ENCODE results near the gene TNFAIP8. TPM values are rescaled to one million over a fixed set of nuclear protein-coding genes. Genes with fewer than 3 reads are reported as not detected.
A peak's percentile ranks its signal among the peaks of the same experiment; 100 is the strongest.

Gene TNFAIP8
- polyA plus RNA-seq (ENCODE audit: low read depth in 6 of 6) = 100 to 1,000 TPM; 224 to 432 (median 315) TPM

GRCh38 chr5:119355685-119356611 is at the start of gene TNFAIP8:
TSS of gene TNFAIP8 (plus strand) at chr5:119356019. CDS start at chr5:119356091, 72 bp downstream.
- peak; percentile 69 for DNase-seq
- ATAC-seq (ENCODE audit: low read depth in 2 of 2) = peak; percentile 59 to 65
- Mint-ChIP-seq H3K27me3 (no peaks in the 10 kb centered on the region), H3K27ac (peak within 1 kb of the TSS; percentile 77 to 96 (median 94)), H3K4me3 (peak within 1 kb of the TSS; percentile 88 to 100 (median 94)), H3K4me1 (peaks cover 72 to 78% (median 74%) of the 10 kb centered on the region in 3 donors), H3K36me3 (peaks cover 0 to 16% of the 10 kb centered on the region in 2 donors), H3K9me3 (no peaks in the 10 kb centered on the region)

DNA sequence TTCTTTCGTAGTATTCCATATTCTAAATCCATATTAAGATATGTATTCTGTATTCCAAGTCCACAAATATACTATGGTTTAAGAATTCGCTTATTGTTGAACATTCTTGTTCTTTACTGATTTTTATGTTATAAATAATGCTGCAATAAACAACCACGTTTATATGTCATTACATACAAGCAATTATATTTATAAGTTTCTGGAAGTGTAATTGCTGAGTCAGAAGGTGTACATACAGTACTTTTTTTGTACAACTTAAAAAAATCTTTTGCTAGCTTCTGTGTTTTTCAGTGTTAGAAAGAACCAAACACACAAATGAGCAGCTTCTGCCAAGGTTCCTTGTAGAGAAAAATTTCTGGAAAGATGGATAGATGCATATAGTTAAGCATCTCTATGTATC is 48.6 kb upstream of the TNFAIP8 start:
- Mint-ChIP-seq H3K27ac (peak overlapping the region in 5 of 6 donors; percentile 18 to 67 (median 54)), H3K36me3 (peaks cover 0 to 7% of the 10 kb centered on the region in 2 donors), H3K4me1 (peaks cover 66 to 94% (median 81%) of the 10 kb centered on the region in 3 donors), H3K27me3 (no peaks in the 10 kb centered on the region), H3K9me3 (no peaks in the 10 kb centered on the region), H3K4me3 (no peak overlapping the region)
- no peak for DNase-seq
- ATAC-seq (ENCODE audit: low read depth in 2 of 2) = no peak

- H3K4me3 Mint-ChIP-seq = peak overlapping the region; percentile 54 to 91 (median 78)
These were observed 46.5 kb upstream of the TNFAIP8 start for GRCh38 chr5:119309326-119309725.

GRCh38 chr5:119311688-119312087 is 44.1 kb upstream of the TNFAIP8 start:
- Mint-ChIP-seq H3K4me1 (peaks cover 56 to 95% (median 79%) of the 10 kb centered on the region in 3 donors), H3K36me3 (no peaks in the 10 kb centered on the region), H3K4me3 (peak overlapping the region in 3 of 8 donors; percentile 20 to 38 (median 37)), H3K27ac (peak overlapping the region in 5 of 6 donors; percentile 33 to 97 (median 74)), H3K27me3 (no peaks in the 10 kb centered on the region), H3K9me3 (no peaks in the 10 kb centered on the region)
- DNase-seq = no peak
- no peak for ATAC-seq (ENCODE audit: low read depth in 2 of 2)

More at GRCh38 chr5:119309326-119309725, 46.5 kb upstream of the TNFAIP8 start:
- Mint-ChIP-seq H3K27me3 (no peaks in the 10 kb centered on the region), H3K36me3 (peaks cover 0 to 7% of the 10 kb centered on the region in 2 donors), H3K4me1 (peaks cover 55 to 94% (median 77%) of the 10 kb centered on the region in 3 donors), H3K27ac (peak overlapping the region; percentile 94 to 99 (median 98)), H3K9me3 (no peaks in the 10 kb centered on the region)
- ATAC-seq (ENCODE audit: low read depth in 2 of 2) = peak; percentile 54 to 63
- DNase-seq = no peak

GRCh38 chr5:119312403-119312802 is 43.4 kb upstream of the TNFAIP8 start:
- no peaks in the 10 kb centered on the region for H3K9me3 Mint-ChIP-seq
- DNase-seq (no peak), ATAC-seq (ENCODE audit: low read depth in 2 of 2) (no peak)
- H3K36me3 Mint-ChIP-seq = no peaks in the 10 kb centered on the region
- peak overlapping the region in 3 of 8 donors; percentile 20 to 44 (median 37) for H3K4me3 Mint-ChIP-seq
- H3K27me3 Mint-ChIP-seq = no peaks in the 10 kb centered on the region
- H3K4me1 Mint-ChIP-seq = peaks cover 60 to 93% (median 83%) of the 10 kb centered on the region in 3 donors
- H3K27ac Mint-ChIP-seq = peak overlapping the region in 5 of 6 donors; percentile 69 to 97 (median 94)

DNA sequence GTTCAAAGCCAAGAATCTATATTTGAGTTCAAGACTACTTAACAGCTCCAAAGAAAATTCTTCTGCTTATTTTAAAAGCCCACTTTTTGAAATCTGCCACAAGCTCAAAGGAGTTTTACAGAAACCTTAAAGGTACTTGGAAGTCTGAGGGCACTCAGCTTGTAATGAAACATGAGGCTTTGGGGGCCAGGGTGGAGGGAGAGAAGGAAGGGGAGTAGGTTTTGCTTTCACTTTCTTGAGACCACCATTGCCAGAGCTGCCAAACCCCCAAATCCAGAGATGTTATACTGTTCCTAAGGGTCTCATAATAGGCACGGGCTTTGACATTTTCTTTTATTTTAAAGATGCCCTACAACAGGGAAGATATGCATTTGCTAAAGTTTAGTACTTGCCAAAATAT is 42.6 kb upstream of the TNFAIP8 start:
- Mint-ChIP-seq H3K4me3 (peak overlapping the region in 4 of 8 donors; percentile 42 to 69 (median 53)), H3K36me3 (peaks cover 0 to 3% of the 10 kb centered on the region in 2 donors), H3K27ac (peak overlapping the region; percentile 57 to 97 (median 87))

DNA sequence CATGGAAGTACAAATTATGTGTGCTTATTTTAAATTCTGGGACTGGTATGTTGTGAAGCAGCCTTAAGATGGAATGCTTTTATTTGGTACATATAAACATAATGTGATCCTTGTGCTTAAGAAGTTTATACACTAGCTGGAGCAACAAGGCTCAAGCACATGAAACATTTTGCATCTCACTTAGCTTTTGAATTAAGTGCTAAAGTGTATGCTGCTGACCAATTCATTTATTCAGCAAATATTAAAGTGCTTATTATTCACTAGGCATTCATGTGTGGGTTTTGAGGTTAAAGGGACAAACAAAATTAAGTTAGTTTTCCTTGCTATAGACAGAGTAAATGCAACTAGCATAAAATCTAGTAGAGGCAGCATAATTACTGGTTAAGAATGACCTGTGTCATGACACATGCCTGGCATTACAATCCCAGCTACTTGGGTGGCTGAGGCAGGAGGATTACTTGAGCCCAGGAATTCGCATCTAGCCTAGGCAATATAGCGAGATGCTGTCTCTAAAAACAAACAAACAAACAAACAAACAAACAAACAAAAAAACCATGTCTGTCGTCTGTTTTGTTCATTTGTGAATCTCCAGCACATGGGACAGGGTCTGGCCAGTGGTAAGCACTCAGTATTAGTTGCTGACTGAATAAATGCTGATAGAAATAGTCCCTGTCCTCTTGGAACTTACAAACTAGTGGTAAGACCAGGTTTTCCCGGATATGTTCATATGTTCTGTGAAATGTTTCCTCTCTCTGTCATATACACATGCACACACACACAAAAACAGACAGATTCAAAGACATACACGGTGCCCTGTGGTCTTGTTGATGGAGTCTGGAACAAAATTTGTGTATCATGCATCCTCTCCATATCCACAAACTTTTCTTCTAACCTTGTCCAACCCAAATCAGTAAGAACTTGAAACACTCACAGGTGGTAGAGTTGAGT is 41.9 kb upstream of the TNFAIP8 start:
- Mint-ChIP-seq H3K27ac (peak overlapping the region; percentile 65 to 97 (median 87)), H3K27me3 (no peaks in the 10 kb centered on the region), H3K4me3 (peak overlapping the region in 2 of 8 donors; percentile 63 to 65), H3K36me3 (peaks cover 0 to 5% of the 10 kb centered on the region in 2 donors), H3K4me1 (peaks cover 64 to 93% (median 89%) of the 10 kb centered on the region in 3 donors), H3K9me3 (no peaks in the 10 kb centered on the region)
- no peak for ATAC-seq (ENCODE audit: low read depth in 2 of 2)
- no peak for DNase-seq

More for the DNA sequence above, 42.6 kb upstream of the TNFAIP8 start:
- H3K4me1 Mint-ChIP-seq = peaks cover 63 to 93% (median 88%) of the 10 kb centered on the region in 3 donors
- no peaks in the 10 kb centered on the region for H3K27me3 Mint-ChIP-seq
- DNase-seq (no peak), ATAC-seq (ENCODE audit: low read depth in 2 of 2) (no peak)
- no peaks in the 10 kb centered on the region for H3K9me3 Mint-ChIP-seq

DNA sequence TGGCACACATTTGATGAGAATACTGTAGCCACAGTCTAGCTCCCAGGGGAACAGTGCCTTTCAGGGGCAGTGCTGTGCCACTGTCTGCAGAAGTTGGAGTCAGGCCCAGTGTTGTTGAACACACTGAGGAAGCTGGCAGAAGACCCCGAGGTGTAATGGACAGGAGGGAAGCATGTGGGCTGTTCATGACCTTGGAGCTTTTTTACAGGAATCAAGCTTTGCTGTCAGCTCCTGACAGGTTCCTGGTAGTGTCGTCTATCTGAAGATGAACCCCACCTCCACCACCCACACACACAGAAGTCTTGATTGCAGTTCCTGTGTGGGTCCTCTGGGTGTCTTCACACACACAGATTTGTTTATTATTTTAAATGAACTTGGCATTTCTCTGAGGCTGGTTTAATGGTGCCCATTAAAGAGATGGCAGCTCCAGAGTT is 40.3 kb upstream of the TNFAIP8 start:
- Mint-ChIP-seq H3K36me3 (peaks cover 0 to 5% of the 10 kb centered on the region in 2 donors), H3K4me3 (peak overlapping the region; percentile 40 to 87 (median 70)), H3K27me3 (no peaks in the 10 kb centered on the region), H3K27ac (peak overlapping the region; percentile 67 to 97 (median 92)), H3K4me1 (peaks cover 65 to 93% (median 89%) of the 10 kb centered on the region in 3 donors), H3K9me3 (no peaks in the 10 kb centered on the region)
- peak; percentile 71 to 79 for ATAC-seq (ENCODE audit: low read depth in 2 of 2)
- DNase-seq = peak; percentile 67

- Mint-ChIP-seq H3K36me3 (peaks cover 0 to 5% of the 10 kb centered on the region in 2 donors), H3K27ac (peak overlapping the region in 5 of 6 donors; percentile 49 to 97 (median 94)), H3K27me3 (no peaks in the 10 kb centered on the region), H3K9me3 (no peaks in the 10 kb centered on the region), H3K4me1 (peaks cover 65 to 94% (median 89%) of the 10 kb centered on the region in 3 donors), H3K4me3 (peak overlapping the region; percentile 29 to 79 (median 59))
- ATAC-seq (ENCODE audit: low read depth in 2 of 2) = no peak
- DNase-seq = no peak
These were observed 39.7 kb upstream of the TNFAIP8 start for GRCh38 chr5:119316086-119316485.

DNA sequence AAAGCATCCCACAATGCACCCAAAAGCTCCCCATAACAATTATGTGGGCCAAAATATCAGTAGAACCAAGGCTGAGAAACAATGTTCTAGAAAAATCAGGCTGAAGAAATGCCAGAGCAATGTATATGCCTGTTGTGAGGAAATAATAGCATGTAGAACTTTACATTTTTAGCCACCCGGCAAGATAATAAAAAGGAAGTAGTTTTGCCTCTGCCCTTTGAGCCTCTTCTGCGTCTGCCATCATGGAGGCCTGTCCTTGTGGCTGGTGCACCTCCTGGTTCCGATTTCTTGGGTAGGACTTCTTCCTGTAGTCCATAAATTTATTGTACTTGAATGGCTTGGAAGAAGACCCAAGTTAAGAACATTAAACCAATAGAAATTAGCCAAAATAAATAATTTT is 38.9 kb upstream of the TNFAIP8 start:
- ATAC-seq (ENCODE audit: low read depth in 2 of 2) (no peak), DNase-seq (no peak)
- Mint-ChIP-seq H3K27ac (peak overlapping the region in 5 of 6 donors; percentile 56 to 97 (median 94)), H3K27me3 (no peaks in the 10 kb centered on the region), H3K9me3 (no peaks in the 10 kb centered on the region), H3K4me3 (peak overlapping the region in 5 of 8 donors; percentile 16 to 59 (median 54)), H3K4me1 (peaks cover 67 to 96% (median 92%) of the 10 kb centered on the region in 3 donors), H3K36me3 (peaks cover 0 to 5% of the 10 kb centered on the region in 2 donors)

DNA sequence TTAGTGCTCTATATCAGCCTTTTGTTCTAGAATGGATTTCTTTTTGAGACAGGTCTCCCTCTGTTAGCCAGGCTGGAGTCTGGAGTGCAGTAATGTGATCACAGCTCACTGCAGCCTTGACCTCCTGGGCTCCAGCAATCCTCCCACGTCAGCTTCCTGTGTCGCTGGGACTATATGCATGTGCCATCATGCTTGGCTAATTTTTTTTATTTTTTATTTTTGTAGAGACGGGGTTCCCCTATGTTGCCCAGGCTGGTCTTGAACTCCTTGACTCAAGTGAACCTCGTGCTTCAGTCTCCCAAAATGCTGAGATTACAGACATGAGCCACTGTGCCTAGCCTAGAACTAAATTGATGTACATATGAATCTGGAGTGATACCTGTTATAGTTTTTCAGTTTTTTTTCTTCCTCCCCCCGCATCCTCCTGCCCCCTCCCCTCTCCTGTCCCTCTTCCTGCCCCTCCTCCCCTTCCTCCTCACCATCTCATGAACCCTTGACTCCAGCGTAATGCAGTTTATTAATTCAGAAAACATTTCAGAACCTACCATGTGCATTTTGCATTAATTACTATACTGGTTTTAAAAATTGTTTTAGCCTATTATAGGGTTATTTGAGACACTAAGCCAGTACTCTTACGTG is 37.4 kb upstream of the TNFAIP8 start:
- peak overlapping the region; percentile 98 to 100 (median 99) for H3K27ac Mint-ChIP-seq
- H3K27me3 Mint-ChIP-seq = no peaks in the 10 kb centered on the region
- H3K36me3 Mint-ChIP-seq = peaks cover 0 to 5% of the 10 kb centered on the region in 2 donors
- ATAC-seq (ENCODE audit: low read depth in 2 of 2) = peak; percentile 78 to 80
- H3K9me3 Mint-ChIP-seq = no peaks in the 10 kb centered on the region
- H3K4me1 Mint-ChIP-seq = peaks cover 72 to 96% (median 93%) of the 10 kb centered on the region in 3 donors
- H3K4me3 Mint-ChIP-seq = peak overlapping the region; percentile 66 to 91 (median 78)
- DNase-seq = peak; percentile 73

- no peaks in the 10 kb centered on the region for H3K27me3 Mint-ChIP-seq
- H3K4me3 Mint-ChIP-seq = peak overlapping the region in 6 of 8 donors; percentile 5 to 91 (median 37)
These were observed 36.4 kb upstream of the TNFAIP8 start for GRCh38 chr5:119319401-119319800.

More at GRCh38 chr5:119319401-119319800, 36.4 kb upstream of the TNFAIP8 start:
- peak overlapping the region; percentile 87 to 99 (median 94) for H3K27ac Mint-ChIP-seq
- peaks cover 0 to 5% of the 10 kb centered on the region in 2 donors for H3K36me3 Mint-ChIP-seq
- DNase-seq (no peak), ATAC-seq (ENCODE audit: low read depth in 2 of 2) (no peak)
- H3K9me3 Mint-ChIP-seq = no peaks in the 10 kb centered on the region
- peaks cover 71 to 96% (median 90%) of the 10 kb centered on the region in 3 donors for H3K4me1 Mint-ChIP-seq

Data from naive B cell (primary cell).